Stomach smooth muscle (tissue), 2 donors: Measurements from ENCODE around the gene PPIL6.

Experiments used
- H3K27ac ChIP-seq: one replicate; pipeline ENCODE4 v1.7.0; 2013; ENCODE audit warnings: mild to moderate bottlenecking, low read length, inconsistent platforms
- H3K27me3 ChIP-seq, 2 donors: one replicate each; pipeline ENCODE4 v1.7.0; 2013; ENCODE audit warnings: low read length in 2 of 2; ENCODE audit not compliant: insufficient read depth in 2 of 2, control insufficient read depth in 1 of 2
- H3K36me3 ChIP-seq, 2 donors: one replicate each; pipeline ENCODE4 v1.7.0; 2013; ENCODE audit warnings: low read length in 2 of 2; ENCODE audit not compliant: control insufficient read depth in 2 of 2, insufficient read depth in 2 of 2
- H3K4me1 ChIP-seq: one replicate; pipeline ENCODE4 v1.7.0; 2013; ENCODE audit warnings: low read length; ENCODE audit not compliant: control insufficient read depth, insufficient read depth
- H3K4me3 ChIP-seq, 2 donors: one replicate each; pipeline ENCODE4 v1.7.0; 2013; ENCODE audit warnings: low read length in 2 of 2
- H3K9ac ChIP-seq, 2 donors: one replicate each; pipeline ENCODE4 v1.7.0; 2013; ENCODE audit warnings: low read length in 2 of 2, mild to moderate bottlenecking in 1 of 2
- H3K9me3 ChIP-seq, 2 donors: one replicate each; pipeline ENCODE4 v1.7.0; 2013; ENCODE audit warnings: low read length in 2 of 2; ENCODE audit not compliant: control insufficient read depth in 2 of 2
- donor health status: healthy.
- donor health status: Pancreatic carcinoma.

The PPIL6 gene

GRCh38 chr6:109434456-109434855 is 6.0 kb downstream of the PPIL6 start:
- Histone ChIP-seq H3K27ac (no peak overlapping the region), H3K9ac (no peak overlapping the region), H3K4me3 (no peak overlapping the region), H3K9me3 (no peaks in the 10 kb centered on the region), H3K36me3 (no peaks in the 10 kb centered on the region), H3K4me1 (no peaks in the 10 kb centered on the region), H3K27me3 (no peaks in the 10 kb centered on the region)

- H3K4me1 ChIP-seq, result no peaks in the 10 kb centered on the region
- no peak overlapping the region for H3K4me3 ChIP-seq
These were observed 10.9 kb downstream of the PPIL6 start for GRCh38 chr6:109429496-109429895.

GRCh38 chr6:109428889-109429477 is 11.4 kb downstream of the PPIL6 start:
- Histone ChIP-seq H3K9me3 (no peaks in the 10 kb centered on the region), H3K27ac (no peak overlapping the region), H3K4me3 (peak overlapping the region in 1 of 2 donors; percentile 29), H3K9ac (no peak overlapping the region), H3K36me3 (no peaks in the 10 kb centered on the region), H3K27me3 (no peaks in the 10 kb centered on the region), H3K4me1 (no peaks in the 10 kb centered on the region)

More at GRCh38 chr6:109429496-109429895, 10.9 kb downstream of the PPIL6 start:
- H3K27me3 ChIP-seq, result no peaks in the 10 kb centered on the region
- no peaks in the 10 kb centered on the region for H3K9me3 ChIP-seq
- H3K36me3 ChIP-seq, result no peaks in the 10 kb centered on the region
- no peak overlapping the region for H3K27ac ChIP-seq
- H3K9ac ChIP-seq, result no peak overlapping the region

GRCh38 chr6:109424946-109425345 is 15.5 kb downstream of the PPIL6 start:
- Histone ChIP-seq H3K4me3 (no peak overlapping the region), H3K27me3 (no peaks in the 10 kb centered on the region), H3K9me3 (no peaks in the 10 kb centered on the region), H3K27ac (no peak overlapping the region), H3K36me3 (no peaks in the 10 kb centered on the region), H3K4me1 (no peaks in the 10 kb centered on the region), H3K9ac (no peak overlapping the region)

GRCh38 chr6:109421184-109421583 is 19.2 kb downstream of the PPIL6 start:
- H3K9ac ChIP-seq, result no peak overlapping the region
- no peaks in the 10 kb centered on the region for H3K4me1 ChIP-seq
- H3K9me3 ChIP-seq, result no peaks in the 10 kb centered on the region
- no peaks in the 10 kb centered on the region for H3K27me3 ChIP-seq
- H3K36me3 ChIP-seq, result peaks cover 0 to 2% of the 10 kb centered on the region in 2 donors
- H3K4me3 ChIP-seq, result no peak overlapping the region
- H3K27ac ChIP-seq, result no peak overlapping the region

GRCh38 chr6:109420751-109421150 is 19.7 kb downstream of the PPIL6 start:
- H3K4me3 ChIP-seq, result no peak overlapping the region
- peaks cover 0 to 2% of the 10 kb centered on the region in 2 donors for H3K36me3 ChIP-seq
- H3K27me3 ChIP-seq, result no peaks in the 10 kb centered on the region
- no peaks in the 10 kb centered on the region for H3K9me3 ChIP-seq
- no peak overlapping the region for H3K27ac ChIP-seq
- no peak overlapping the region for H3K9ac ChIP-seq
- no peaks in the 10 kb centered on the region for H3K4me1 ChIP-seq

- Histone ChIP-seq H3K27me3 (no peaks in the 10 kb centered on the region), H3K27ac (no peak overlapping the region), H3K4me3 (no peak overlapping the region), H3K36me3 (peaks cover 0 to 2% of the 10 kb centered on the region in 2 donors), H3K4me1 (no peaks in the 10 kb centered on the region), H3K9me3 (no peaks in the 10 kb centered on the region), H3K9ac (no peak overlapping the region)
These were observed 22.8 kb downstream of the PPIL6 start for GRCh38 chr6:109417646-109418045.

- Histone ChIP-seq H3K4me3 (no peak overlapping the region), H3K27me3 (no peaks in the 10 kb centered on the region), H3K36me3 (no peaks in the 10 kb centered on the region), H3K9me3 (no peaks in the 10 kb centered on the region), H3K27ac (no peak overlapping the region), H3K9ac (no peak overlapping the region), H3K4me1 (no peaks in the 10 kb centered on the region)
These were observed 29.4 kb downstream of the PPIL6 start for GRCh38 chr6:109411034-109411433.

- no peak overlapping the region for H3K4me3 ChIP-seq
These were observed 34.2 kb downstream of the PPIL6 start for GRCh38 chr6:109406196-109406595.

GRCh38 chr6:109397020-109397419 is 43.4 kb downstream of the PPIL6 start:
- Histone ChIP-seq H3K36me3 (no peaks in the 10 kb centered on the region), H3K4me3 (no peak overlapping the region), H3K4me1 (no peaks in the 10 kb centered on the region), H3K27ac (no peak overlapping the region), H3K9ac (no peak overlapping the region), H3K27me3 (no peaks in the 10 kb centered on the region), H3K9me3 (no peaks in the 10 kb centered on the region)

More at GRCh38 chr6:109406196-109406595, 34.2 kb downstream of the PPIL6 start:
- no peaks in the 10 kb centered on the region for H3K27me3 ChIP-seq
- H3K27ac ChIP-seq, result no peak overlapping the region
- H3K36me3 ChIP-seq, result no peaks in the 10 kb centered on the region
- no peaks in the 10 kb centered on the region for H3K9me3 ChIP-seq
- no peaks in the 10 kb centered on the region for H3K4me1 ChIP-seq
- H3K9ac ChIP-seq, result no peak overlapping the region

- no peaks in the 10 kb centered on the region for H3K36me3 ChIP-seq
- H3K27me3 ChIP-seq, result no peaks in the 10 kb centered on the region
- H3K9ac ChIP-seq, result no peak overlapping the region
- no peak overlapping the region for H3K27ac ChIP-seq
- H3K4me1 ChIP-seq, result no peaks in the 10 kb centered on the region
- no peaks in the 10 kb centered on the region for H3K9me3 ChIP-seq
- H3K4me3 ChIP-seq, result no peak overlapping the region
These were observed 44.2 kb downstream of the PPIL6 start for GRCh38 chr6:109396046-109396718.
